GM19193 (cell line): Measurements from ENCODE around the gene NDUFB5.
A peak's percentile ranks its signal among the peaks of the same experiment; 100 is the strongest.

Source experiments
- POLR2A ChIP-seq: IDR thresholded peaks from 4 replicates; pipeline ENCODE4 v1.6.1; 2011; ENCODE audit not compliant: insufficient read depth, insufficient read length; ENCODE audit errors: extremely low read depth

Gene NDUFB5

GRCh38 chr3:179608931-179609720 is 4.5 kb downstream of the NDUFB5 start:
- TF ChIP-seq POLR2A, result no peak

DNA sequence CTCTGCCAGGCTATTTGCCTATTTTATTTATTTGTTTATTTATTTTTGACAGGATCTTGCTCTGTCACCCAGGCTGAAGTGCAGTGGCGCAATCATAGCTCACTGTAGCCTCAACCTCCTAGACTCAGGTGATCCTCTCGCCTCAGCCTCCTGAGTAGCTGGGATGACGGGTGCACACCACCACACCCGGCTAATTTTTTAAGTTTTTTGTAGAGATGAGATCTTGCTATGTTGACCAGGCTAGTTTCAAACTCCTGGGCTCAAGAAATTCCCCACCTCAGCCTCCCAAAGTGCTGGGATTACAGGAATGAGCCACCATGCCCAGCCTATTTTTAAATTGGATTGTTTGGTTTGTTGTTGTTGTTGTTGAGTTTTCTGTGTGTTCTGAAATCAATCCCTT is 5.5 kb downstream of the NDUFB5 start:
- no peak for TF ChIP-seq POLR2A

- no peak for TF ChIP-seq POLR2A
Observed at GRCh38 chr3:179613807-179614206, 9.2 kb downstream of the NDUFB5 start.

GRCh38 chr3:179615458-179616173 is 11.0 kb downstream of the NDUFB5 start:
- no peak for TF ChIP-seq POLR2A

- no peak for TF ChIP-seq POLR2A
Observed at GRCh38 chr3:179622023-179622422, 17.4 kb downstream of the NDUFB5 start.

GRCh38 chr3:179624451-179624850 is 19.9 kb downstream of the NDUFB5 start:
- TF ChIP-seq POLR2A, result no peak

DNA sequence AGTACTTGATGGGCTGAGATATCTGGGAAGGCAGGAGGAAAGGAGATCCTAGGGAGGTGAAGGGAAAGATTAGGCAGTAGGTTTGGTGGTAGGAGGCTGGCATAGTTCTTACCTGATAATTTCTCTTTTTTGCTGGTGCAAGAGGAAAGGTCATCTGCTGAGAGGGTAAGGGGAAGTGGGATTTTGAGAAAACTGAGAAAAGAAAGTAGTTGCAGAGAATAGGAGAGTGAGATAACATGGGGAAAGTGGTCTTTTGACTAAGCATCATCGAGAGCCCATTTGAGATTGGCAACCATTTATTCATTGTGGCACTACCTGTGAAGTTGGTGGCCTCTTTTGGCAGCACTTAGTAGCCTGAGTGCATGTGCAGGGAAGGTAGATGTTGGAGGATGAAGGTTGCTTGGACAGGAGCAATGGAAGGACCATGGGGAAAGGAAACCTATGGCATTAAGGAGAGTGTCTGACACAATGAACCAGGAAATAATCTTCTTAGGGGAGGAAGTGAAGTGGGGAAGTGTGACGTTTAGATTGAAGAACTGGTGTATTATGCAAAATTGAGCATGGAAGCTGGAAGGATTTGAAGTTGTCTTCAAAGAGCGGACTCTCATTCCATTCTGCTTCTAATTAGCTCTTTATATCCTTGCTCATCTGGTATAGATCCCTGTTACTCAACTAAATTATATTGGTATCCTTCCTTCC is 26.3 kb downstream of the NDUFB5 start:
- no peak for TF ChIP-seq POLR2A

DNA sequence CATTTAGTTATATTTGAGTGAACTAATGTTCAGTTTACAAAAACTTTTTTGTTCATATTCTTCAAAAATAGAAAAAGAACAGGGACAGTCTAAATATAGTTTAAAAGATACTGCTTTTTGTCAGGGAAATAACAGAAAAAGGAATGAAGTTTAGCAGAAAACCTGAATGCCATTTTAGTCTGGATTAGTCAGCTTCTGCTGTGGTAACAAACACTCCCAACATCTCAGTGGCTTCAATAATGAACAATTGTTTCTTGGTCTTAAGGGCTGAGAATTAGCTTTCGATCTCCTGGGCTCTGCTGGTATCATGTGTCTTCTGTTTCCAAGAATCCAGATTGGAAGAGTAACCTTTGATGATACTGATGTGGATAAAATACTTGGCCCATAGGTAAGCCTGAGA is 35.9 kb downstream of the NDUFB5 start:
- TF ChIP-seq POLR2A, result no peak

DNA sequence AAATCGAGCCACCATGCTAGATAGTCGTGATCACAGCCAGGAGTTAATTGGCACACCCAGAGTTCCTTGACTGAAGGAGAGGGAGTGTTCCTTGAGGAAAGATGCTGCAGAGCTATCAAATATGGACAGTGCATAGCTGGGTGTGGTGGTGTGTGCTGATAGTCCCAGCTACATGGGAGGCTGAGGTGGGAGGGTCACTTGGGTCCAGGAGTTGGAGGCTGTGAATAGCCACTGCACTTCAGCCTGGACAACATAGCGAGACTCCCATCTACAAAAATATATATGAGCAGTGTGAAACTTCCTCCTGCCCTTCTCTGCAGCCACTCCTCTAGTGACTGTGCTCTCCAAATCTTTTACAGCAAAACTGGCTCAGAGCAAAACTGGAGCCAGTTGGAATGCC is 38.3 kb downstream of the NDUFB5 start:
- TF ChIP-seq POLR2A, result no peak

DNA sequence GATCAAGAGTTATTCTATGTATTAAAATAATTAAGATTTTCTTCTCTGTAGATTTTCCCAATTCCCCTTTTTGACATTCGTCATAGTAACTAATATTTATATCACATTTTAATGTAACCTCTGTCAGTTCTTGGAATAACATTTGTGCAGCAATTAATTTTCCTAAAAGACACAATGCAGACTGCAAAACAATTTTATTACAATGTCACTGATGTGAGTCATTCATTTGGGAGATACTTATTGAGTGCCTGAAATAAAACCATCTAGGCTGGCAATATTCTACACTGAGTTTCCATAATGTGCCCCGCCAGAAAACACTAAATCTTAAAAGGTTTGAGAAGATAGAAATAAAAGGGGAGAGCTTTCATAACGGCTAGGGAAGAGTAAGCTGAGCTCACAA is 41.6 kb downstream of the NDUFB5 start:
- no peak for TF ChIP-seq POLR2A

GRCh38 chr3:179651687-179652446 is 47.3 kb downstream of the NDUFB5 start:
- TF ChIP-seq POLR2A, result no peak

- TF ChIP-seq POLR2A, result peak; percentile 55
Observed at GRCh38 chr3:179652447-179653095, 48.0 kb downstream of the NDUFB5 start, which contains the start of gene USP13. TSS of gene USP13 (plus strand) at chr3:179653040. CDS start at chr3:179653226, 186 bp downstream.

- TF ChIP-seq POLR2A, result no peak
Observed at GRCh38 chr3:179653096-179653797, 48.7 kb downstream of the NDUFB5 start.

- no peak for TF ChIP-seq POLR2A
Observed at GRCh38 chr3:179655236-179655635, 50.6 kb downstream of the NDUFB5 start.
